Testis (tissue), 5 donors: Measurements from ENCODE around the gene CES2. TPM values are rescaled to one million over a fixed set of nuclear protein-coding genes. Genes with fewer than 3 reads are reported as not detected.
A peak's percentile ranks its signal among the peaks of the same experiment; 100 is the strongest.

ENCODE experiments used
- DNase-seq: peaks from one replicate; pipeline ENCODE4 v3.0.0-alpha.2; 2019
- H3K27ac ChIP-seq, 2 donors: fragments of 200-600 bp; sonication (generic); one replicate each; pipeline ENCODE4 v1.5.1; 2019
- H3K27me3 ChIP-seq: fragments of 200-600 bp; sonication (generic); one replicate; pipeline ENCODE4 v1.5.1; 2019
- H3K36me3 ChIP-seq: fragments of 200-600 bp; sonication (generic); one replicate; pipeline ENCODE4 v1.5.1; 2017; ENCODE audit warnings: low read depth; ENCODE audit errors: missing control alignments
- H3K4me1 ChIP-seq: fragments of 200-600 bp; sonication (generic); one replicate; pipeline ENCODE4 v1.5.1; 2019
- H3K4me3 ChIP-seq, 2 donors: fragments of 200-600 bp; sonication (generic); one replicate each; pipeline ENCODE4 v1.5.1; 2017 to 2019
- H3K9me3 ChIP-seq: fragments of 200-600 bp; sonication (generic); one replicate; pipeline ENCODE4 v1.5.1; 2017
- CTCF ChIP-seq, 3 experiments: fragments of 450-650 bp in 2 of 3; fragments of 200-600 bp in 1 of 3; sonication (generic) in 1 of 3; IDR thresholded peaks; one replicate each; pipeline ENCODE4 v1.5.1; 2016 to 2019; ENCODE audit warnings: antibody characterized with exemption in 3 of 3, mild to moderate bottlenecking in 2 of 3, moderate library complexity in 1 of 3
- POLR2A ChIP-seq: fragments of 450-650 bp; IDR thresholded peaks from one replicate; pipeline ENCODE4 v1.6.1; 2017; ENCODE audit warnings: antibody characterized with exemption, mild to moderate bottlenecking, moderate library complexity
- WGBS, 2 donors: methylation state at CpG; one replicate each; pipeline ENCODE4 v1.1.5; 2018; 5-methylcytosine and 5-hydroxymethylcytosine counted together
- intact Hi-C: fragments of 100-400 bp; cut with DNase I; formaldehyde crosslinking; loops from one replicate; pipeline ENCODE4 v1.15.1; 2023; ENCODE audit warnings: low total_unique reads
- long read RNA-seq, 2 donors: transcript quantifications; one replicate each; lab custom pipeline, GENCODE V29; 2026
- polyA plus RNA-seq: library from polyadenylated mRNA; stranded (reverse); fragments of 350-450 nt; fragmentation: Illumina TruSeq; extraction: RNeasy Lipid Tissue Mini Kit (QIAGEN cat#74804); gene quantifications from one replicate; pipeline ENCODE4 v1.2.3, GENCODE V29; 2014; ENCODE audit warnings: low read depth, low replicate concordance; ENCODE audit not compliant: insufficient read depth
- total RNA-seq, 2 donors: library from RNA; depleted of rRNA; stranded (reverse); fragments of >200 nt; gene quantifications; one replicate each; pipeline ENCODE4 v1.2.3, GENCODE V29; 2016

CES2 gene, protein sequence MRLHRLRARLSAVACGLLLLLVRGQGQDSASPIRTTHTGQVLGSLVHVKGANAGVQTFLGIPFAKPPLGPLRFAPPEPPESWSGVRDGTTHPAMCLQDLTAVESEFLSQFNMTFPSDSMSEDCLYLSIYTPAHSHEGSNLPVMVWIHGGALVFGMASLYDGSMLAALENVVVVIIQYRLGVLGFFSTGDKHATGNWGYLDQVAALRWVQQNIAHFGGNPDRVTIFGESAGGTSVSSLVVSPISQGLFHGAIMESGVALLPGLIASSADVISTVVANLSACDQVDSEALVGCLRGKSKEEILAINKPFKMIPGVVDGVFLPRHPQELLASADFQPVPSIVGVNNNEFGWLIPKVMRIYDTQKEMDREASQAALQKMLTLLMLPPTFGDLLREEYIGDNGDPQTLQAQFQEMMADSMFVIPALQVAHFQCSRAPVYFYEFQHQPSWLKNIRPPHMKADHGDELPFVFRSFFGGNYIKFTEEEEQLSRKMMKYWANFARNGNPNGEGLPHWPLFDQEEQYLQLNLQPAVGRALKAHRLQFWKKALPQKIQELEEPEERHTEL
- total RNA-seq (10 to 100 TPM; 49.1 to 51.9 TPM), polyA plus RNA-seq (34.4 TPM)
- long read RNA-seq, donor 1, partial matches to known transcripts = 0 of 5 reads
- long read RNA-seq, donor 1, other reads (novel, unspliced or antisense) = 0 of 5 reads
- long read RNA-seq, donor 2, partial matches to known transcripts = 0 of 4 reads
- long read RNA-seq, donor 2, other reads (novel, unspliced or antisense) = 0 of 4 reads

DNA sequence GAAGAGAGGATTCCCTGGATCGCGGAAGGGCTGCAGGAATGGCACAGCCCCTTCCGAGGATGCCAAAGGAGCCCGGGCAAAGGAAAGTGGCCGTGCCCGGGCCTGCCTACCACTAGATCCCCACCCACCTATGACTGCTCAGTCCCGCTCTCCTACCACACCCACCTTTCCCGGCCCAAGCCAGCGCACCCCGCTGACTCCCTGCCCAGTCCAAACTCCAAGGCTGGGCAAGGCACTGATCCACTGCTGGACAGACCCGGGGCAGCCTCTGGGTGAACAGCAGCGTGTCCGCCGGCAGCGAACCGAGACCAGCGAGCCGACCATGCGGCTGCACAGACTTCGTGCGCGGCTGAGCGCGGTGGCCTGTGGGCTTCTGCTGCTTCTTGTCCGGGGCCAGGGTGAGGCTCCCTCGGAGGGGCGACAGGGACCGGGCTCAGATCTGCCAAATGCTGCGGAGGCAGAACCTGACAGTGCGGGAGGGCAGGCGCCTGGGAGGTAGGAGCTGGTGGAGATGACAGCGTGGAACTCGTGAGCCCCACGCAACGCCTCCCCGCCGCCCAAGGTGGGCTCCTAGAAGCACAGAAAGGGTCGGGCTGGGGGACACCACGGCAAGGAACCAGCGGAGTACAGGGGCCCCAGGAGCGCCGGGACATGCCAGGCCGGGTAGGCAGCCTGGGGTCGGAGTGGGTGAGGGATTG is at the start of gene CES2:
Gene CES2 (plus strand): TSS at position 203 of the 698 bp plus-strand sequence. CDS start 120 bp downstream, at position 323.
- WGBS, 2 donors = 14 to 30% methylated on average over 24 to 36 of the region's 44 CpGs
- peak within 1 kb of the TSS; percentile 72 to 99 for H3K4me3 ChIP-seq
- intact Hi-C loops = no loop called here
- peak within 1 kb of the TSS; percentile 82 to 89 for H3K27ac ChIP-seq
- TF ChIP-seq POLR2A (no peak), CTCF (IDR thresholded peaks at IDR 0.05) (no peak)
- H3K9me3 ChIP-seq = no peaks in the 10 kb centered on the region
- no peaks in the 10 kb centered on the region for H3K36me3 ChIP-seq
- peaks cover 27% of the 10 kb centered on the region for H3K4me1 ChIP-seq
- no peaks in the 10 kb centered on the region for H3K27me3 ChIP-seq
- DNase-seq = peak; percentile 50

DNA sequence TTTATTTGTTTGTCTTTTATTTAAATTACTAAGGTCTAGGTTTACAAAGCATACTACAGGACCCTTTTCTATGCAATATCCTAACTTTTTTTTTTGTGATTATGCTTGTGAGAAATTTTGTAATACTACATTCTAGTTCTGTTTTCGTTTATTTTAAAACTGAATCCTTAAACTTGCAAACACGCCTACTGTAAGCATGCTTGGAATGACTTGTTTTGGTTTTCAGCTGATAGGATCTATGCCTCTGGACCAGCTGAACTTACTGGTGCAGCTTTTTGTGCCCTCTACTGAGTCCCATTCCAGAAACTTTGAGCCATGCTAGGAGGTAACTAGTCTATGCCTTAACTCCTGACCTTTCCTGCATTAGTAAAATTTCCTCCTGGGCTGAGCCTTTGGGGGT is 49.0 kb upstream of the CES2 start:
- intact Hi-C loops = no loop called here
- no peaks in the 10 kb centered on the region for H3K36me3 ChIP-seq
- no peaks in the 10 kb centered on the region for H3K9me3 ChIP-seq
- no peak overlapping the region for H3K4me3 ChIP-seq
- no peak for TF ChIP-seq POLR2A
- no peak for TF ChIP-seq CTCF (IDR thresholded peaks at IDR 0.05)
- 61 to 71% methylated on average over 2 of the region's 2 CpGs for WGBS, 2 donors
- no peak overlapping the region for H3K27ac ChIP-seq
- H3K27me3 ChIP-seq = no peaks in the 10 kb centered on the region
- no peak for DNase-seq
- H3K4me1 ChIP-seq = peaks cover 6% of the 10 kb centered on the region

DNA sequence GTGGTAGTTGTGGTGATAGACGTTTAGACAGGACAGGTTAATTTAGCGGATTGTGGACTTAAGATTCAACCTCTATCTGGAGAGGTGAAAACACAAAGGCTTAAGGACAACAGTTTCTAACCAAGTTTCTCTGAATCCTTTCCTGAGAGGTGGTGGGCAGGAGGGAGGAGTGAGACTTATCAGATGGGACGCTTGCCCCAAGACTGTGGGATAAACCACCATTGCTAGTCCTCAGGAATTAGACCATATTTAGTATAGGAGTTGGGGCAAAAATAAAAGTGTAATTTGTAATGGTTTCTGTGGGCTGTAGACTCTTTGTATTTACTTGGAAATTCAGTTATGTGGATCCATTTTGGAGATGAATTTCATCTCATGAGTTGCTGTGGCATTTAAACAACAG is 48.4 kb upstream of the CES2 start:
- no peak for TF ChIP-seq POLR2A
- no peak for TF ChIP-seq CTCF (IDR thresholded peaks at IDR 0.05)
- Histone ChIP-seq H3K27me3 (no peaks in the 10 kb centered on the region), H3K4me1 (no peaks in the 10 kb centered on the region), H3K27ac (no peak overlapping the region), H3K36me3 (no peaks in the 10 kb centered on the region), H3K9me3 (no peaks in the 10 kb centered on the region), H3K4me3 (no peak overlapping the region)
- WGBS, 2 donors = 83 to 84% methylated on average over 3 of the region's 3 CpGs
- intact Hi-C loops = no loop called here
- no peak for DNase-seq

DNA sequence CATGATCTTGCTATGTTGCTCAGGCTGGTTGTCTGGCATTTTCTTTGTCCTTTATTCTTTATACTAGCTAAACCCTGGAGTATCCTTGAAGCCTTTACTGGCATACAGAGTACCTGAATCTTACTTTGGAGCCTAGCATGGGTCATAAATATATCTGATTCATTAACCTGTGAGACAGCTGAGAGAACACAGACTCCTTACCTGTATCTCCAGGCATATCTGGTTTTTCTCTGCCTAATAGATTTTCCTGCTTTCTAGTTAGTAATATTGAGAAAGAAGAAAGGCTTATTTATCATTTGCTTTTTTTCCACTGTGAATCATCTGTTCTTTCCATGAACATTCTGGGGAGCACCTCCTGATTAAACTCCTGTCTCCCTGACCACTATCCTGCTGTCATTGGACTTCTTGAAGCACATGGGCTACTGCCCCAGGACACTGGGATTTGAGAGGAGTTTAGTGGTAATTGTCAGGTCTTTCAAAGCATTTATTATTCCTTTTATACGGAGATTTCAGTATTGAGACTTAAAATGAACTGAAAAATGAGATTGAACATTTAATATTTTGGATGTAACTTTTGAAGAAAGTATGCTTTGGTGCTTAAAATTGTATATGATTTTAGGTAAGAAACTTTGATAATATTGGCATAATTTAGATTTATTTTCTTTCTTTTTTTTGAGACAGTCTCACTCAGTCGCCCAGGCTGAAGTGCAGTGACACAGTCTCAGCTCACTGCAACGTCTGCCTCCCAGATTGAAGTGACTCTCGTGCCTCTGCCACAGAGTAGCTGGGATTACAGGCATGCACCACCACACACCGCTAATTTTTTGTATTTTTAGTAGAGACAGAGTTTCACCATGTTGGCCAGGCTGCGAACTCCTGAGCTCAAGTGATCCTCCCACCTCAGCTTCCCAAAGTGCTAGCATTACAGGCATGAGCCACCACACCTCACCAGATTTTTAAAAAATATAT is 46.4 kb upstream of the CES2 start:
- H3K36me3 ChIP-seq = no peaks in the 10 kb centered on the region
- TF ChIP-seq CTCF (IDR thresholded peaks at IDR 0.05) = no peak
- no peak for TF ChIP-seq POLR2A
- no peak for DNase-seq
- H3K27ac ChIP-seq = no peak overlapping the region
- no peaks in the 10 kb centered on the region for H3K9me3 ChIP-seq
- H3K27me3 ChIP-seq = no peaks in the 10 kb centered on the region
- H3K4me1 ChIP-seq = no peaks in the 10 kb centered on the region
- intact Hi-C loops = no loop called here
- H3K4me3 ChIP-seq = no peak overlapping the region
- WGBS, 2 donors = 89 to 94% methylated on average over 6 of the region's 6 CpGs
